PC-9 (cell line): ENCODE results near the gene SLC6A5.
"Not testable (repeated sequence)": the region's sequence is repeated elsewhere in the genome, so short reads cannot be mapped to it uniquely, and the experiment has no call there.

Source experiments
- CTCF ChIP-seq: fragments of 200-600 bp; sonication (generic); conservative IDR thresholded peaks from 2 replicates; pipeline ENCODE4 v1.6.1; 2017; ENCODE audit warnings: mixed run types, antibody characterized with exemption, mild to moderate bottlenecking, moderate library complexity
- EZH2 ChIP-seq: fragments of 200-600 bp; sonication (generic); IDR thresholded peaks from 2 replicates; pipeline ENCODE4 v1.8.0; 2017; ENCODE audit warnings: antibody characterized with exemption, low read depth

GRCh38 chr11:20579725-20580124 lies 19.7 kb upstream of the SLC6A5 start:
- not testable (repeated sequence) for TF ChIP-seq CTCF, EZH2
